Endothelial cell of umbilical vein (primary cell): ENCODE results near the gene MICALL2. TPM values are rescaled to one million over a fixed set of nuclear protein-coding genes. Genes with fewer than 3 reads are reported as not detected.

Experiments used
- BruUV-seq: library from RNA; stranded (reverse); fragments of 400-500 nt; replicated peaks from 2 replicates; lab custom pipeline; 2021; lab: Mats Ljungman, UMichigan
- CTCF ChIA-PET: fragments of 300-600, 350-600 bp; sonication (Branson Sonifier 250); formaldehyde crosslinking; loops from one replicate; lab custom pipeline; 2021; ENCODE audit warnings: antibody characterized with exemption, inconsistent platforms; lab: Charles Lee
- POLR2A ChIA-PET: fragments of 300-600, 350-600 bp; sonication (Branson Sonifier 250); formaldehyde crosslinking; loops from one replicate; lab custom pipeline; 2021; ENCODE audit warnings: antibody characterized with exemption, inconsistent platforms; lab: Charles Lee
- DNase-seq: peaks from one replicate; pipeline ENCODE4 v3.0.0-alpha.2; 2011; ENCODE audit warnings: low read depth, low spot score
- FAIRE-seq: peaks from 2 replicates; lab custom pipeline; 2011; peaks lifted over from hg19 to GRCh38; lab: Jason Lieb, UNC
- H2AFZ ChIP-seq: 2 replicates; pipeline ENCODE4 v1.6.0; 2012; ENCODE audit warnings: low read depth, low read length, control low read depth, inconsistent platforms
- H3K27ac ChIP-seq: 2 replicates; pipeline ENCODE4 v1.5.1; 2011; ENCODE audit warnings: low read depth, mild to moderate bottlenecking, control low read depth, low read length, moderate library complexity; ENCODE audit not compliant: insufficient read depth
- H3K27me3 ChIP-seq, 2 experiments: 2 replicates each; pipeline versions ENCODE4 v1.6.0 to v1.6.1; 2011; ENCODE audit warnings: low read length in 2 of 2, mixed read lengths in 1 of 2; ENCODE audit not compliant: control insufficient read depth in 2 of 2, insufficient read depth in 2 of 2
- H3K36me3 ChIP-seq, 2 experiments: 2 replicates in 1 of 2; 3 replicates in 1 of 2; pipeline ENCODE4 v1.5.1; 2011; ENCODE audit warnings: low read length in 2 of 2, mild to moderate bottlenecking in 1 of 2, moderate library complexity in 1 of 2; ENCODE audit not compliant: control insufficient read depth in 2 of 2, insufficient read depth in 2 of 2; ENCODE audit errors: extremely low read depth in 1 of 2
- H3K4me1 ChIP-seq: 3 replicates; pipeline ENCODE4 v1.5.1; 2011; ENCODE audit warnings: mild to moderate bottlenecking, low read length; ENCODE audit not compliant: control insufficient read depth, insufficient read depth; ENCODE audit errors: extremely low read depth
- H3K4me2 ChIP-seq: 2 replicates; pipeline ENCODE4 v1.6.1; 2011; ENCODE audit warnings: low read length, control low read depth, mixed read lengths; ENCODE audit not compliant: insufficient read depth
- H3K4me3 ChIP-seq, 3 experiments: fragments of 200-600 bp in 1 of 3; sonication (generic), shearing (Covaris generic) in 1 of 3; replicated peaks in 1 of 3; 2 replicates each; pipeline ENCODE4 v1.5.1; 2011 to 2016; ENCODE audit warnings: control low read depth in 3 of 3, low read length in 3 of 3, mild to moderate bottlenecking in 2 of 3, inconsistent platforms in 1 of 3, low read depth in 1 of 3, moderate library complexity in 1 of 3; ENCODE audit not compliant: insufficient read depth in 1 of 3
- H3K79me2 ChIP-seq: 2 replicates; pipeline ENCODE4 v1.6.0; 2012; ENCODE audit warnings: low read length, inconsistent platforms; ENCODE audit not compliant: control insufficient read depth, insufficient read depth
- H3K9ac ChIP-seq: replicated peaks from 2 replicates; pipeline ENCODE3; 2011; ENCODE audit warnings: low read length, control low read depth; ENCODE audit not compliant: insufficient read depth; ENCODE audit errors: extremely low read depth
- H3K9me1 ChIP-seq: replicated peaks from 3 replicates; pipeline ENCODE4 v1.6.0; 2011; ENCODE audit warnings: mild to moderate bottlenecking, low read length; ENCODE audit not compliant: control insufficient read depth, insufficient read depth; ENCODE audit errors: extremely low read depth
- H3K9me3 ChIP-seq: replicated peaks from 2 replicates; pipeline ENCODE4 v1.5.1; 2012; ENCODE audit warnings: low read length, inconsistent platforms; ENCODE audit not compliant: control insufficient read depth, insufficient read depth
- H4K20me1 ChIP-seq: replicated peaks from 2 replicates; pipeline ENCODE3; 2011; ENCODE audit warnings: mild to moderate bottlenecking, low read length; ENCODE audit not compliant: control insufficient read depth, insufficient read depth; ENCODE audit errors: extremely low read depth
- CTCF ChIP-seq, 2 donors: IDR thresholded peaks; 1 replicate in 1 of 2; 2 replicates in 1 of 2; pipeline ENCODE4 v1.5.1; 2011; ENCODE audit warnings: low read length in 2 of 2, mild to moderate bottlenecking in 2 of 2, moderate library complexity in 2 of 2, control low read depth in 1 of 2, inconsistent platforms in 1 of 2, low read depth in 1 of 2; ENCODE audit not compliant: insufficient read depth in 1 of 2; ENCODE audit errors: extremely low read depth in 1 of 2
- EZH2 ChIP-seq: IDR thresholded peaks from 2 replicates; pipeline ENCODE4 v1.6.1; 2012; ENCODE audit warnings: borderline replicate concordance, low read depth, mild to moderate bottlenecking, moderate library complexity, low read length, inconsistent platforms; ENCODE audit not compliant: severe bottlenecking
- FOS ChIP-seq: IDR thresholded peaks from 2 replicates; pipeline ENCODE4 v1.6.1; 2011; ENCODE audit warnings: mild to moderate bottlenecking, low read length, moderate library complexity, borderline replicate concordance; ENCODE audit not compliant: insufficient read depth
- GATA2 ChIP-seq: IDR thresholded peaks from 2 replicates; pipeline ENCODE4 v1.7.0; 2011; ENCODE audit warnings: low read depth, mild to moderate bottlenecking, moderate library complexity, mixed read lengths, low read length; ENCODE audit not compliant: insufficient read length, insufficient read depth
- JUN ChIP-seq: IDR thresholded peaks from 2 replicates; pipeline ENCODE4 v1.6.1; 2011; ENCODE audit warnings: borderline replicate concordance, low read depth; ENCODE audit not compliant: insufficient read length, insufficient read depth
- MAX ChIP-seq: IDR thresholded peaks from 2 replicates; pipeline ENCODE4 v1.6.1; 2011; ENCODE audit not compliant: insufficient read depth, insufficient read length
- MYC ChIP-seq: IDR thresholded peaks from one replicate; pipeline ENCODE4 v1.6.1; 2011; ENCODE audit warnings: mild to moderate bottlenecking, low read depth, low read length
- POLR2A ChIP-seq: IDR thresholded peaks from 2 replicates; pipeline ENCODE4 v1.6.1; 2012; ENCODE audit warnings: low read depth, mild to moderate bottlenecking, control low read depth, low read length
- POLR2AphosphoS5 ChIP-seq: IDR thresholded peaks from 2 replicates; pipeline ENCODE4 v1.6.1; 2012; ENCODE audit warnings: low read depth, mild to moderate bottlenecking, control low read depth, low read length, moderate library complexity; ENCODE audit not compliant: insufficient read depth
- dilution Hi-C: fragments of 300-500 bp; cut with MboI; formaldehyde crosslinking; loops from one replicate; pipeline ENCODE4 v1.15.0; 2019; ENCODE audit warnings: low sequenced_read_pairs; ENCODE audit not compliant: extremely low pct_ligation_motif_present
- intact Hi-C: fragments of 100-400 bp; cut with micrococcal nuclease; formaldehyde crosslinking; loops from one replicate; pipeline ENCODE4 v1.10.0; 2022
- polyA plus RNA-seq, 4 experiments: library from polyadenylated mRNA; depleted of rRNA in 3 of 4; stranded (reverse) in 3 of 4; unstranded in 1 of 4; fragments of >200 nt; gene quantifications; 2 replicates each; pipeline versions ENCODE4 v1.2.1 to v1.2.3, GENCODE V29; 2011 to 2012; ENCODE audit warnings: missing spikeins in 1 of 4
- total RNA-seq: library from RNA; stranded (reverse); gene quantifications from 2 replicates; pipeline ENCODE4 v1.2.3, GENCODE V29; 2021

Gene MICALL2
- total and polyA plus RNA-seq, 2 donors (not counting 3 experiments of a cell fraction or from before 2014, with no cell fraction given), result 29.8 to 46.3 TPM

GRCh38 chr7:1394371-1394770, 64.9 kb downstream of the MICALL2 start:
- H3K9ac ChIP-seq, result no peak overlapping the region
- TF ChIP-seq POLR2A (no peak), GATA2 (no peak), MYC (no peak), FOS (no peak), EZH2 (no peak), JUN (no peak), POLR2AphosphoS5 (no peak), CTCF (IDR thresholded peaks at IDR 0.05; ENCODE audit: extremely low read depth in 1 of 2, insufficient read depth in 1 of 2, low read depth in 1 of 2, low read length in 2 of 2) (no peak), MAX (no peak)
- ChIA-PET POLR2A (no interaction called here), CTCF (no interaction called here)
- H3K36me3 ChIP-seq, result no peaks in the 10 kb centered on the region
- no peaks in the 10 kb centered on the region for H3K9me3 ChIP-seq
- no peak for DNase-seq
- H3K79me2 ChIP-seq, result no peaks in the 10 kb centered on the region
- no peaks in the 10 kb centered on the region for H4K20me1 ChIP-seq
- no peak overlapping the region for H2AFZ ChIP-seq
- H3K27ac ChIP-seq, result no peak overlapping the region
- no peak overlapping the region for H3K4me3 ChIP-seq
- H3K4me2 ChIP-seq, result no peak overlapping the region
- intact Hi-C loops, result no loop called here
- no peak for FAIRE-seq
- no peaks in the 10 kb centered on the region for H3K9me1 ChIP-seq
- dilution Hi-C loops, result no loop called here
- no peaks in the 10 kb centered on the region for H3K27me3 ChIP-seq
- no TSS peak for BruUV-seq
- H3K4me1 ChIP-seq, result no peaks in the 10 kb centered on the region
